Small intestine (tissue), 7 donors: ENCODE results near the gene CD84. TPM values are rescaled to one million over a fixed set of nuclear protein-coding genes. Genes with fewer than 3 reads are reported as not detected.

Source experiments
- DNase-seq, 2 donors: peaks; one replicate each; pipeline versions ENCODE4 v3.0.0 to v3.0.0-alpha.2; 2013
- FAIRE-seq: peaks from 2 replicates; lab custom pipeline; 2012; peaks lifted over from hg19 to GRCh38; lab: Jason Lieb, UNC
- H3K27ac ChIP-seq, 3 donors: one replicate each; pipeline ENCODE4 v1.5.1; 2013; ENCODE audit warnings: low read length in 2 of 3, mild to moderate bottlenecking in 2 of 3, control low read depth in 1 of 3, inconsistent platforms in 1 of 3, low read depth in 1 of 3, moderate library complexity in 1 of 3
- H3K27me3 ChIP-seq, 3 donors: one replicate each; pipeline ENCODE4 v1.6.1; 2013; ENCODE audit warnings: low read length in 3 of 3, inconsistent platforms in 1 of 3; ENCODE audit not compliant: control insufficient read depth in 3 of 3, insufficient read depth in 3 of 3
- H3K36me3 ChIP-seq, 3 donors: one replicate each; pipeline ENCODE4 v1.6.1; 2013; ENCODE audit warnings: low read length in 3 of 3, inconsistent platforms in 1 of 3, low read depth in 1 of 3, mild to moderate bottlenecking in 1 of 3, moderate library complexity in 1 of 3; ENCODE audit not compliant: control insufficient read depth in 3 of 3, insufficient read depth in 2 of 3
- H3K4me1 ChIP-seq, 3 donors: one replicate each; pipeline ENCODE4 v1.6.1; 2013; ENCODE audit warnings: low read length in 2 of 3, inconsistent platforms in 1 of 3, low read depth in 1 of 3, mild to moderate bottlenecking in 1 of 3, moderate library complexity in 1 of 3; ENCODE audit not compliant: control insufficient read depth in 3 of 3, insufficient read depth in 2 of 3
- H3K4me3 ChIP-seq, 3 donors: one replicate each; pipeline ENCODE4 v1.5.1; 2013; ENCODE audit warnings: low read length in 3 of 3, control low read depth in 1 of 3, inconsistent platforms in 1 of 3, low read depth in 1 of 3, mild to moderate bottlenecking in 1 of 3, moderate library complexity in 1 of 3
- H3K9me3 ChIP-seq, 2 donors: one replicate each; pipeline ENCODE4 v1.6.1; 2013; ENCODE audit warnings: low read depth in 1 of 2, low read length in 1 of 2; ENCODE audit not compliant: control insufficient read depth in 2 of 2, insufficient read depth in 1 of 2
- WGBS, 3 donors: extraction: QIAGEN DNeasy Blood & Tissue Kit; methylation state at CpG; one replicate each; pipeline ENCODE4 v1.1.7; 2013; 5-methylcytosine and 5-hydroxymethylcytosine counted together
- polyA plus RNA-seq, 4 donors: library from polyadenylated mRNA; stranded (reverse) in 3 of 4; unstranded in 1 of 4; fragments of 200-250 nt in 3 of 4; fragments of 120-200 nt in 1 of 4; gene quantifications; one replicate each; pipeline versions ENCODE4 v1.2.1 to v1.2.3, GENCODE V29; 2013
- donor health status: healthy with polysubstance abuse.
- donor health status: control.
- donor health status: control.
- donor health status: Bipolar disorder and iron deficiency.
- donor health status: healthy.

CD84 gene
- polyA plus RNA-seq, 4 donors: 0.22 to 1.5 (median 0.60) TPM

- H3K27me3 ChIP-seq: no peaks in the 10 kb centered on the region
- H3K4me1 ChIP-seq: peaks cover 0 to 3% (median 0%) of the 10 kb centered on the region in 3 donors
- no peak for FAIRE-seq
- DNase-seq: no peak
- H3K36me3 ChIP-seq: no peaks in the 10 kb centered on the region
- no peaks in the 10 kb centered on the region for H3K9me3 ChIP-seq
- peak overlapping the region in 2 of 3 donors; percentile 1 to 71 for H3K27ac ChIP-seq
- 65 to 83% (median 76%) methylated on average over 1 of the region's 1 CpG for WGBS, 3 donors
- no peak overlapping the region for H3K4me3 ChIP-seq
These were observed 44.6 kb upstream of the CD84 start for GRCh38 chr1:160623862-160624261.

DNA sequence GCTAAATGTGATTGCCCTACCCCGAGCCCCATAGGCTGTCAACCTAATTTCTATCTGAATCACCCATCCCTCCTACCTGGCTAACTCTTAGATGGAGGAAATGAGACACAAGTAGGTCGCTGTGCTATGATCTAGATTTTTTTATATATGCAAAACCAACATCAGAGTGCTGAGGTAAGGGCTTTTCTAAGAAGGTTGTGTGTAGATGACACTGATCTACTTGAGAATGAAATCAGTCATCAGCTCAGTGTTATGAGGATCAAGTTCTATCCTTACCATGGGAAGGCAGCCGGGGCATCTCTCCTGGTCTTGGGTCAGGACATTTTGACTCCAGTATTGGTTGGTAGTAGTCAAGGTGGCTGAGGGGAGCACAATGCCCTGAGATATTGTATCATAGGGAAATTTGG lies 43.9 kb upstream of the CD84 start:
- 69 to 82% (median 69%) methylated on average over 3 of the region's 3 CpGs for WGBS, 3 donors
- Histone ChIP-seq H3K27me3 (no peaks in the 10 kb centered on the region), H3K36me3 (no peaks in the 10 kb centered on the region), H3K4me3 (no peak overlapping the region), H3K27ac (peak overlapping the region in 1 of 3 donors; percentile 66), H3K4me1 (peaks cover 0 to 3% (median 0%) of the 10 kb centered on the region in 3 donors), H3K9me3 (no peaks in the 10 kb centered on the region)
- FAIRE-seq: no peak
- peak in 1 of 2 donors; percentile 26 for DNase-seq

DNA sequence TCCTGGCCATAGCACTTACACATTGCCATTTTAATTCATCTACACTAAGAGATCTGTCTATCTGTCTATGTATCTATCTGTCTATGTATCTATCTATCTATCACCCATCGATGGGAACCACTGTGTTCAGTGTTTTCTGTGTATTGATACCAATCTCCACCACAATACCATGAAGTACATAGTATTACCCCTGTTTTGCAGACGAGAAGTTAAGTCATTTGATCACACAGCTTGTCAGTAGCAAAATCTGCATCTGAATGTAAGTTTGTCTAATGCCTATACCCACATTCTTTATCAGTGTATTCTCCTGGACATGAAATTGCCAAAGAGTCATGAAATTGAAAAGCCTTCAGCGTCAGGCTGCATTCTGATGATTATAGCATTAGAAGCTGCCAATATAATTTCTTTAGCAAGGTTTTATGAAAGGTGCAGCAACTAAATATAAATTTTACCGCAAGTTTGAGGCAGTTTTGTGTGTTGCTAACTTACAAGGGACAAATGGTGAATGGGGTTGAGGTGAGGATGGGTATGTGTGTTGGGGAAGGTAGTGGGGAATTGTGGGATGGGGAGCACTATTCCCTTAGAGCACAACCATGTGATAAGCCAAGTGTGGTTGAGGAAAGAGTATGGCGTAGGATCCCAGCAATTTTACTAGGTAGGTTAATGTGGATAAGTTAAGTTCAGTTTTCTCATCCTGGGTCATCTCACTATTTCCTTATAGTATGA lies 43.4 kb upstream of the CD84 start:
- Histone ChIP-seq H3K27me3 (no peaks in the 10 kb centered on the region), H3K9me3 (no peaks in the 10 kb centered on the region), H3K4me3 (no peak overlapping the region), H3K27ac (peak overlapping the region in 1 of 3 donors; percentile 55), H3K36me3 (no peaks in the 10 kb centered on the region), H3K4me1 (peaks cover 0 to 3% (median 0%) of the 10 kb centered on the region in 3 donors)
- DNase-seq: no peak
- FAIRE-seq: no peak
- WGBS, 3 donors: 85 to 89% (median 85%) methylated on average over 5 of the region's 5 CpGs

- WGBS, 3 donors: 61 to 86% (median 75%) methylated on average over 8 of the region's 8 CpGs
- peak overlapping the region in 1 of 3 donors; percentile 61 for H3K27ac ChIP-seq
- H3K9me3 ChIP-seq: no peaks in the 10 kb centered on the region
- no peaks in the 10 kb centered on the region for H3K27me3 ChIP-seq
- no peaks in the 10 kb centered on the region for H3K36me3 ChIP-seq
- DNase-seq (no peak), FAIRE-seq (no peak)
- no peak overlapping the region for H3K4me3 ChIP-seq
- peaks cover 0 to 3% (median 0%) of the 10 kb centered on the region in 3 donors for H3K4me1 ChIP-seq
These were observed 42.5 kb upstream of the CD84 start for GRCh38 chr1:160621633-160622413.

- H3K9me3 ChIP-seq: no peaks in the 10 kb centered on the region
- H3K36me3 ChIP-seq: no peaks in the 10 kb centered on the region
- DNase-seq: no peak
- peaks cover 0 to 3% (median 0%) of the 10 kb centered on the region in 3 donors for H3K4me1 ChIP-seq
- WGBS, 3 donors: 89 to 91% (median 90%) methylated on average over 5 of the region's 5 CpGs
- H3K27me3 ChIP-seq: no peaks in the 10 kb centered on the region
- H3K27ac ChIP-seq: peak overlapping the region in 1 of 3 donors; percentile 61
- FAIRE-seq: no peak
- no peak overlapping the region for H3K4me3 ChIP-seq
These were observed 41.8 kb upstream of the CD84 start for GRCh38 chr1:160620942-160621632.

DNA sequence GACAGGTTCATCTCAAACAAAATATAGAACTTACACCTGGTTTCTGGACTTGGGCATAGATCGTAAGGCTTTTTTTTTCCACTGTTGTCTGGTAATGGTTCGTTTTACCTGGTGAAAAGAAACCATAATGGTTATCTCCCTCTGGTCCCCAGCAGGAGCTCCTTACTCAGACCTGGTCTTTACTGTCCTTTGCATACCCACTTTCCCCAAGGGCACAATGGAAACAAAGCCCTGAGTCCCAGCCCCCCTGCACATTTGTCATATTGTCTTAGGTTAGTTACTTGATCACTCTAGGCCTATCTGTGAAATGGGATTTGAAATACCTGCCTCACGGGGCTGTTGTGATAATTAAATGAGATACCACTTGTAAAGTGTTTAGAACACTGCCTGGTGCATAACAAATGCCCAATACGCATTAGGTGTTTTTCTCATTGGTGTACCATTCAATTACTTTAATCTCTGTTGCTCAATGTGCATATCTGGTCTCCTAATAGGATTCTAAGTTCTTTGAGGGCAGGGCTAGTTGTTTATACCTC lies 40.5 kb upstream of the CD84 start:
- DNase-seq: no peak

DNA sequence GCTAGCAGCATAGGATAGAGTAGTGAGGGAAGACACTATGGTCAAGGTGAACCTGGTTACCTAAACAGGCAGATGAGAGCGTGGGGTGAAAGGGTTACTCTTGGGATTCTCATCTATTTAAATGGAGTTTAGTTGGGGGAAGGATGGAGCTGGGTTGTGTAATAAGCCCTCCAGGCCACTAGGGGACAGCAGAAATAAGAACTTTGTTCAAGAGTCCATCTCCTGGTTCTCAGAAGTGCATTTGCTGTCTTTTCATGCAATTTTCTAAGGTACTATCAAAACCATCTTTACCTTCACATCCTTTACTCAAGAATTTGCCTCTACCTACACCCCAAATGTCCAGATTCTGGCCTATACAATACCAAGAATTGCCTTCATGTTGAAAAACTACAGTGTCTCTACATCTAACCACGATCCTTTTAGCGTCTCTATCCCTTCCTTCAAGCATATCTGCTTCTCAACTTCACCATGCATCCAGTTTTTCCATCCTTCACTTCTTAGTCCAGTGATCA lies 39.5 kb upstream of the CD84 start:
- Histone ChIP-seq H3K27ac (no peak overlapping the region), H3K9me3 (no peaks in the 10 kb centered on the region), H3K4me3 (no peak overlapping the region), H3K36me3 (no peaks in the 10 kb centered on the region), H3K4me1 (peaks cover 0 to 1% (median 0%) of the 10 kb centered on the region in 3 donors), H3K27me3 (no peaks in the 10 kb centered on the region)
- DNase-seq: no peak
- WGBS, 3 donors: 93 to 98% (median 93%) methylated on average over 3 of the region's 3 CpGs
- no peak for FAIRE-seq

More for the DNA sequence above, 40.5 kb upstream of the CD84 start:
- 87 to 93% (median 90%) methylated on average over 4 of the region's 4 CpGs for WGBS, 3 donors
- Histone ChIP-seq H3K36me3 (no peaks in the 10 kb centered on the region), H3K4me3 (no peak overlapping the region), H3K4me1 (peaks cover 0 to 3% (median 0%) of the 10 kb centered on the region in 3 donors), H3K27me3 (no peaks in the 10 kb centered on the region), H3K27ac (no peak overlapping the region), H3K9me3 (no peaks in the 10 kb centered on the region)
- FAIRE-seq: no peak

DNA sequence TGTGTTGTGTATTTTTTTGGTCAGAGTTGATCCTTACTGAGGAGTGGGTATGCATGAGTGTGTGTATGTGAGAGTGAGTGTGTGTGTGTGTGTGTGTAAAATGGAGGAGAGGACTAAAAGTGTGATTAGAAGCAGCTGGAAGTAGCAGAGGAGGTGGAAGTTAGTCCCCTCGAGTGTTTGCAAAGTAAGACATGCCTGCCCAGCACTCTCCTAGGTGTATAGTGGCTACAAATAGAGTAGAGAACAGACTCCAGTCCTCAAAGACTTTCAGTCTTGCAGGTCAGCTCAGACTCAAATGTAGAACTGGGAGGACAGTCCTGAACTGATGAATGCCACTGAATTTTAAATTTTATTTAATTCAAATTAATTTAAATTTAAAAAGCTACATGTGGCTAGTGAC lies 39.0 kb upstream of the CD84 start:
- FAIRE-seq (no peak), DNase-seq (no peak)
- H3K36me3 ChIP-seq: no peaks in the 10 kb centered on the region
- no peak overlapping the region for H3K4me3 ChIP-seq
- no peaks in the 10 kb centered on the region for H3K9me3 ChIP-seq
- no peaks in the 10 kb centered on the region for H3K4me1 ChIP-seq
- no peaks in the 10 kb centered on the region for H3K27me3 ChIP-seq
- WGBS, 3 donors: 53 to 77% (median 65%) methylated on average over 1 of the region's 1 CpG
- H3K27ac ChIP-seq: no peak overlapping the region
